Smooth muscle cell (in vitro differentiated cells): ENCODE results near the gene NACC2. TPM values are rescaled to one million over a fixed set of nuclear protein-coding genes. Genes with fewer than 3 reads are reported as not detected.

ENCODE experiments used
- DNase-seq: peaks from one replicate; lab custom pipeline; 2025; ENCODE audit not compliant: unreplicated experiment; lab: John Stamatoyannopoulos, UW
- H2AFZ ChIP-seq: fragments of 200-600 bp; sonication (generic); 2 replicates; pipeline ENCODE4 v1.6.0; 2016; ENCODE audit warnings: antibody characterized with exemption, low read depth, mild to moderate bottlenecking
- H3F3A ChIP-seq: fragments of 200-600 bp; sonication (generic); 2 replicates; pipeline ENCODE4 v1.6.0; 2017; ENCODE audit warnings: antibody characterized with exemption, low read depth
- H3K27ac ChIP-seq: fragments of 200-600 bp; sonication (generic); 2 replicates; pipeline ENCODE4 v1.5.1; 2016; ENCODE audit warnings: low read depth, mild to moderate bottlenecking
- H3K27me3 ChIP-seq: fragments of 200-600 bp; sonication (generic); 2 replicates; pipeline ENCODE4 v1.6.1; 2016; ENCODE audit warnings: low read depth, mild to moderate bottlenecking
- H3K36me3 ChIP-seq: fragments of 200-600 bp; sonication (generic); 2 replicates; pipeline ENCODE4 v1.5.1; 2016; ENCODE audit warnings: low read depth
- H3K4me1 ChIP-seq: fragments of 200-600 bp; sonication (generic); 2 replicates; pipeline ENCODE4 v1.5.1; 2016; ENCODE audit warnings: low read depth
- H3K4me2 ChIP-seq: fragments of 200-600 bp; sonication (generic); 2 replicates; pipeline ENCODE4 v1.6.0; 2016; ENCODE audit warnings: mild to moderate bottlenecking
- H3K4me3 ChIP-seq: fragments of 200-600 bp; sonication (generic); 2 replicates; pipeline ENCODE4 v1.5.1; 2016; ENCODE audit warnings: mild to moderate bottlenecking
- H3K79me2 ChIP-seq: fragments of 200-600 bp; sonication (generic); 2 replicates; pipeline ENCODE4 v1.6.0; 2016; ENCODE audit warnings: low read depth, mild to moderate bottlenecking
- H3K9ac ChIP-seq: fragments of 200-600 bp; sonication (generic); 2 replicates; pipeline ENCODE4 v1.6.0; 2016; ENCODE audit warnings: low read depth
- H3K9me3 ChIP-seq: fragments of 200-600 bp; sonication (generic); replicated peaks from 2 replicates; pipeline ENCODE4 v1.5.1; 2016; ENCODE audit warnings: low read depth
- H4K20me1 ChIP-seq: fragments of 200-600 bp; sonication (generic); 2 replicates; pipeline ENCODE4 v1.6.0; 2016; ENCODE audit warnings: low read depth
- CTCF ChIP-seq: fragments of 200-600 bp; sonication (generic); IDR thresholded peaks from 2 replicates; pipeline ENCODE4 v1.5.1; 2017; ENCODE audit warnings: borderline replicate concordance, mild to moderate bottlenecking, antibody characterized with exemption; ENCODE audit not compliant: insufficient read depth, poor library complexity, severe bottlenecking
- WGBS: methylation state at CpG from one replicate; pipeline ENCODE4 v1.1.7; 2016; ENCODE audit warnings: low lambda C conversion rate; 5-methylcytosine and 5-hydroxymethylcytosine counted together
- polyA plus RNA-seq: library from polyadenylated mRNA; unstranded; fragments of >200 nt; fragmentation: Nextera tagmentation; extraction: Ambion mirVana; gene quantifications from 2 replicates; pipeline ENCODE4 v1.2.1, GENCODE V29; 2016
- total RNA-seq: library from RNA; depleted of rRNA; stranded (reverse); fragments of >200 nt; gene quantifications from 2 replicates; pipeline ENCODE4 v1.2.3, GENCODE V29; 2014

The NACC2 gene
- total and polyA plus RNA-seq, 2 experiments from 2014 or later = 6.7 to 8.8 TPM

- Histone ChIP-seq H3K36me3 (no peaks in the 10 kb centered on the region), H3K4me1 (peaks cover 17% of the 10 kb centered on the region), H3K9me3 (no peaks in the 10 kb centered on the region), H3K27ac (no peak overlapping the region), H3K27me3 (no peaks in the 10 kb centered on the region), H3F3A (peaks cover 2% of the 10 kb centered on the region), H2AFZ (no peak overlapping the region), H3K4me2 (peak overlapping the region; percentile 55), H4K20me1 (peaks cover 100% of the 10 kb centered on the region), H3K4me3 (no peak overlapping the region), H3K79me2 (peaks cover 68% of the 10 kb centered on the region), H3K9ac (no peak overlapping the region)
- WGBS = 94% methylated on average over 17 of the region's 20 CpGs
- TF ChIP-seq CTCF = no peak
- no peak for DNase-seq
Observed at GRCh38 chr9:136059321-136059791, 35.7 kb downstream of the NACC2 start.

GRCh38 chr9:136058801-136059302 is 36.2 kb downstream of the NACC2 start:
- Histone ChIP-seq H3K27me3 (no peaks in the 10 kb centered on the region), H3K36me3 (no peaks in the 10 kb centered on the region), H3K79me2 (peaks cover 71% of the 10 kb centered on the region), H3K4me2 (no peak overlapping the region), H2AFZ (no peak overlapping the region), H3K9me3 (no peaks in the 10 kb centered on the region), H4K20me1 (peaks cover 100% of the 10 kb centered on the region), H3K9ac (no peak overlapping the region), H3F3A (no peaks in the 10 kb centered on the region), H3K27ac (no peak overlapping the region), H3K4me1 (peaks cover 17% of the 10 kb centered on the region), H3K4me3 (no peak overlapping the region)
- no peak for TF ChIP-seq CTCF
- DNase-seq = no peak
- 92% methylated on average over 10 of the region's 12 CpGs for WGBS

GRCh38 chr9:136058084-136058483 is 37.0 kb downstream of the NACC2 start:
- peaks cover 100% of the 10 kb centered on the region for H4K20me1 ChIP-seq
- no peak for TF ChIP-seq CTCF

GRCh38 chr9:136057236-136058081 is 37.6 kb downstream of the NACC2 start:
- DNase-seq = no peak
- Histone ChIP-seq H3K9ac (no peak overlapping the region), H3K79me2 (peaks cover 66% of the 10 kb centered on the region), H3K27ac (no peak overlapping the region), H3K4me1 (peaks cover 29% of the 10 kb centered on the region), H3K36me3 (no peaks in the 10 kb centered on the region), H3K4me2 (no peak overlapping the region), H4K20me1 (peaks cover 100% of the 10 kb centered on the region), H3F3A (peaks cover 6% of the 10 kb centered on the region), H3K4me3 (no peak overlapping the region), H2AFZ (no peak overlapping the region), H3K27me3 (no peaks in the 10 kb centered on the region), H3K9me3 (no peaks in the 10 kb centered on the region)
- TF ChIP-seq CTCF = no peak
- 85% methylated on average over 29 of the region's 30 CpGs for WGBS

More at GRCh38 chr9:136058084-136058483, 37.0 kb downstream of the NACC2 start:
- peaks cover 23% of the 10 kb centered on the region for H3K4me1 ChIP-seq
- no peak overlapping the region for H3K4me3 ChIP-seq
- no peak overlapping the region for H3K9ac ChIP-seq
- peaks cover 72% of the 10 kb centered on the region for H3K79me2 ChIP-seq
- no peak overlapping the region for H3K4me2 ChIP-seq
- no peaks in the 10 kb centered on the region for H3K27me3 ChIP-seq
- no peaks in the 10 kb centered on the region for H3K9me3 ChIP-seq
- no peak overlapping the region for H3K27ac ChIP-seq
- no peaks in the 10 kb centered on the region for H3K36me3 ChIP-seq
- 93% methylated on average over 10 of the region's 13 CpGs for WGBS
- peaks cover under 1% of the 10 kb centered on the region for H3F3A ChIP-seq
- DNase-seq = no peak
- no peak overlapping the region for H2AFZ ChIP-seq
